SK-N-SH (cell line): ENCODE measurements around the gene TGIF1. TPM values are rescaled to one million over a fixed set of nuclear protein-coding genes. Genes with fewer than 3 reads are reported as not detected.

ENCODE experiments used
- CTCF ChIA-PET: fragments of 300-600, 350-600 bp; formaldehyde crosslinking; extraction: SDS; loops from one replicate; lab custom pipeline; 2021; lab: Yijun Ruan, JAX
- POLR2A ChIA-PET: fragments of 350-600 bp; sonication (Branson Sonifier 250); formaldehyde crosslinking; extraction: SDS; loops from one replicate; lab custom pipeline; 2020; ENCODE audit warnings: antibody characterized with exemption, inconsistent platforms; lab: Yijun Ruan, JAX
- DNase-seq: peaks from one replicate; pipeline ENCODE4 v3.0.0; 2012
- H2AFZ ChIP-seq: fragments of 200-600 bp; sonication (generic); 2 replicates; pipeline ENCODE4 v1.8.1; 2016; ENCODE audit warnings: antibody characterized with exemption, mild to moderate bottlenecking, low read depth
- H3F3A ChIP-seq: fragments of 200-600 bp; sonication (generic); replicated peaks from 2 replicates; pipeline ENCODE3; 2016; ENCODE audit warnings: antibody characterized with exemption, mild to moderate bottlenecking; ENCODE audit not compliant: insufficient read depth
- H3K27ac ChIP-seq, 2 experiments: fragments of 200-500 bp in 1 of 2; fragments of 200-600 bp in 1 of 2; sonication (Bioruptor generic) in 1 of 2; sonication (generic), shearing (Covaris generic) in 1 of 2; 2 replicates each; pipeline versions ENCODE4 v1.5.1 to v1.6.1; 2014 to 2016; ENCODE audit warnings: low read depth in 2 of 2, inconsistent platforms in 1 of 2, low read length in 1 of 2, mild to moderate bottlenecking in 1 of 2, mixed read lengths in 1 of 2
- H3K27me3 ChIP-seq: fragments of 200-600 bp; sonication (generic), shearing (Covaris generic); 2 replicates; pipeline ENCODE4 v1.6.1; 2016; ENCODE audit warnings: mixed run types; ENCODE audit not compliant: insufficient read depth
- H3K36me3 ChIP-seq, 2 experiments: fragments of 200-500 bp in 1 of 2; fragments of 200-600 bp in 1 of 2; sonication (Bioruptor generic) in 1 of 2; sonication (generic) in 1 of 2; replicated peaks in 1 of 2; 2 replicates each; pipeline versions ENCODE3 to v1.5.1; 2014 to 2016; ENCODE audit warnings: low read length in 1 of 2, mild to moderate bottlenecking in 1 of 2; ENCODE audit not compliant: insufficient read depth in 2 of 2, control insufficient read depth in 1 of 2
- H3K4me1 ChIP-seq, 2 experiments: fragments of 200-500 bp in 1 of 2; fragments of 200-600 bp in 1 of 2; sonication (Bioruptor generic) in 1 of 2; sonication (generic), shearing (Covaris generic) in 1 of 2; 2 replicates each; pipeline versions ENCODE4 v1.5.1 to v1.6.1; 2014 to 2016; ENCODE audit warnings: low read depth in 1 of 2, low read length in 1 of 2, mixed run types in 1 of 2; ENCODE audit not compliant: insufficient read depth in 2 of 2, control insufficient read depth in 1 of 2
- H3K4me2 ChIP-seq: fragments of 200-600 bp; sonication (generic), shearing (Covaris generic); 2 replicates; pipeline ENCODE4 v1.6.1; 2017; ENCODE audit warnings: mixed run types
- H3K4me3 ChIP-seq, 2 experiments: fragments of 200-500 bp in 1 of 2; fragments of 200-600 bp in 1 of 2; sonication (Bioruptor generic) in 1 of 2; sonication (generic), shearing (Covaris generic) in 1 of 2; 2 replicates each; pipeline versions ENCODE4 v1.5.1 to v1.8.1; 2014 to 2016; ENCODE audit warnings: low read depth in 2 of 2, inconsistent platforms in 1 of 2, low read length in 1 of 2, mild to moderate bottlenecking in 1 of 2, mixed read lengths in 1 of 2, moderate library complexity in 1 of 2
- H3K79me2 ChIP-seq: fragments of 200-600 bp; sonication (generic); 2 replicates; pipeline ENCODE4 v1.8.1; 2017; ENCODE audit warnings: mild to moderate bottlenecking; ENCODE audit not compliant: insufficient read depth
- H3K9ac ChIP-seq: fragments of 200-600 bp; sonication (generic); 2 replicates; pipeline ENCODE4 v1.6.1; 2017; ENCODE audit warnings: mixed run types
- H3K9me2 ChIP-seq: fragments of 200-600 bp; sonication (generic); 2 replicates; pipeline ENCODE4 v1.6.1; 2017; ENCODE audit warnings: mixed run types
- H3K9me3 ChIP-seq: fragments of 200-600 bp; sonication (generic); 2 replicates; pipeline ENCODE4 v1.6.1; 2017; ENCODE audit warnings: mixed run types, mild to moderate bottlenecking, moderate library complexity
- H4K20me1 ChIP-seq: fragments of 200-600 bp; sonication (generic); 2 replicates; pipeline ENCODE4 v1.6.1; 2017; ENCODE audit warnings: mild to moderate bottlenecking, mixed run types; ENCODE audit not compliant: insufficient read depth
- EZH2phosphoT487 ChIP-seq: fragments of 200-600 bp; sonication (generic); IDR thresholded peaks from 2 replicates; pipeline ENCODE4 v1.6.1; 2017; ENCODE audit warnings: low read depth, mixed run types, mild to moderate bottlenecking, antibody characterized with exemption, moderate library complexity, borderline replicate concordance
- FOXJ3 ChIP-seq: sonication (generic); formaldehyde crosslinking; IDR thresholded peaks from 2 replicates; pipeline ENCODE4 v1.5.1; 2020; ENCODE audit warnings: mild to moderate bottlenecking, missing genetic modification reagents
- FOXM1 ChIP-seq: IDR thresholded peaks from 2 replicates; pipeline ENCODE4 v1.4.0; 2012; ENCODE audit warnings: low read depth, mild to moderate bottlenecking
- GABPA ChIP-seq: IDR thresholded peaks from 2 replicates; pipeline ENCODE4 v1.4.0; 2012; ENCODE audit warnings: low read depth, mild to moderate bottlenecking
- JUND ChIP-seq: IDR thresholded peaks from 2 replicates; pipeline ENCODE4 v1.4.0; 2012
- MEF2A ChIP-seq: IDR thresholded peaks from 2 replicates; pipeline ENCODE4 v1.4.0; 2012; ENCODE audit warnings: low read depth, borderline replicate concordance
- MXI1 ChIP-seq: IDR thresholded peaks from 2 replicates; pipeline ENCODE4 v1.6.1; 2012; ENCODE audit warnings: mild to moderate bottlenecking, low read depth, low read length, improper control_type of control experiment
- NFIC ChIP-seq: IDR thresholded peaks from 2 replicates; pipeline ENCODE4 v1.4.0; 2012; ENCODE audit warnings: borderline replicate concordance
- NRF1 ChIP-seq: IDR thresholded peaks from 2 replicates; pipeline ENCODE4 v1.6.1; 2012; ENCODE audit warnings: low read depth, mild to moderate bottlenecking, low read length
- RCOR1 ChIP-seq: fragments of 150-350 bp; IDR thresholded peaks from 2 replicates; pipeline ENCODE4 v1.6.1; 2017; ENCODE audit warnings: antibody characterized with exemption, low read length
- RXRA ChIP-seq: IDR thresholded peaks from 2 replicates; pipeline ENCODE4 v1.4.0; 2012; ENCODE audit warnings: low read depth, mild to moderate bottlenecking, borderline replicate concordance
- SIN3A ChIP-seq: IDR thresholded peaks from 2 replicates; pipeline ENCODE4 v1.6.1; 2012; ENCODE audit warnings: low read depth, mild to moderate bottlenecking, low read length, moderate library complexity, borderline replicate concordance
- TCF12 ChIP-seq: IDR thresholded peaks from 2 replicates; pipeline ENCODE4 v1.4.0; 2012
- TEAD4 ChIP-seq: IDR thresholded peaks from 2 replicates; pipeline ENCODE4 v1.4.0; 2012; ENCODE audit warnings: mild to moderate bottlenecking, borderline replicate concordance; ENCODE audit not compliant: insufficient read depth
- YY1 ChIP-seq: IDR thresholded peaks from 2 replicates; pipeline ENCODE4 v1.4.0; 2012; ENCODE audit warnings: low read depth, mild to moderate bottlenecking
- WGBS: methylation state at CpG from one replicate; pipeline ENCODE4 v1.1.6; 2017; ENCODE audit warnings: low lambda C conversion rate; 5-methylcytosine and 5-hydroxymethylcytosine counted together
- polyA plus RNA-seq, 3 experiments: library from polyadenylated mRNA; depleted of rRNA; stranded (reverse); fragments of >200 nt; gene quantifications; 2 replicates each; pipeline ENCODE4 v1.2.3, GENCODE V29; 2012
- TF ChIP-seq, protein P1 (sequence below): fragments of 150-350 bp; IDR thresholded peaks from 2 replicates; pipeline ENCODE4 v1.6.1; 2017; ENCODE audit warnings: antibody characterized with exemption, low read length, low read depth, borderline replicate concordance
- TF ChIP-seq, protein P2 (sequence below): fragments of 200-600 bp; sonication (generic); IDR thresholded peaks from 2 replicates; pipeline ENCODE4 v1.6.1; 2017; ENCODE audit warnings: antibody characterized with exemption, mild to moderate bottlenecking, moderate library complexity
- TF ChIP-seq, protein P3 (sequence below): IDR thresholded peaks from 2 replicates; pipeline ENCODE4 v1.6.1; 2012; ENCODE audit warnings: mild to moderate bottlenecking, low read depth, low read length, moderate library complexity
- TF ChIP-seq, protein P4 (sequence below): IDR thresholded peaks from 2 replicates; pipeline ENCODE4 v1.4.0; 2012; ENCODE audit warnings: low read depth, borderline replicate concordance

The TGIF1 gene
- polyA plus RNA-seq, 1 of the 3 experiments (the other 2 are of a cell fraction), result 113 TPM

DNA sequence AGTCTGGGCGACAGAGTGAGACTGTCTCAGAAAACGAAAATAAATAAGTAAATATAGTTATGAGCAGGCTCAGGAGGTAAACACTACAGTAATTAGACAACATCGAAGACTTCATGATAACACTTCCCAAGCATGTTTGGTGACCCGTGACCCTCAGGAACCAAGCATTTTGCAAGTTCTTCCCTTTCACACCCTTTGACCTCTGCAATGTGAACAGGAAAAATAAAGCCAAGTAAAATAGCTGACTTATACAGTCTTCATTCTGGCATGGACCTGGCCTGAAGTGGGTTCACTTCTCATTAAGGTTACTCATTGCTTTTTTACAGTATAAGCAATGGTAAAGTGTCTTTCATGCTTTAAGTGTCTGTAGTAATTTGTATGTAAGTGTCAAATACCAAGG is 15.3 kb upstream of the TGIF1 start:
- no peak overlapping the region for H3K4me2 ChIP-seq
- no peaks in the 10 kb centered on the region for H3K9me3 ChIP-seq
- TF ChIP-seq GABPA (no peak), MEF2A (no peak), FOXM1 (no peak), SIN3A (no peak), TCF12 (no peak), RXRA (no peak), YY1 (no peak), EZH2phosphoT487 (no peak), MXI1 (no peak), NRF1 (no peak), RCOR1 (no peak), JUND (no peak), NFIC (no peak), FOXJ3 (CRISPR knock-in tag) (no peak), TEAD4 (no peak)
- TF ChIP-seq, protein P1, sequence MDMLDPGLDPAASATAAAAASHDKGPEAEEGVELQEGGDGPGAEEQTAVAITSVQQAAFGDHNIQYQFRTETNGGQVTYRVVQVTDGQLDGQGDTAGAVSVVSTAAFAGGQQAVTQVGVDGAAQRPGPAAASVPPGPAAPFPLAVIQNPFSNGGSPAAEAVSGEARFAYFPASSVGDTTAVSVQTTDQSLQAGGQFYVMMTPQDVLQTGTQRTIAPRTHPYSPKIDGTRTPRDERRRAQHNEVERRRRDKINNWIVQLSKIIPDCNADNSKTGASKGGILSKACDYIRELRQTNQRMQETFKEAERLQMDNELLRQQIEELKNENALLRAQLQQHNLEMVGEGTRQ, result no peak
- TF ChIP-seq, protein P2, sequence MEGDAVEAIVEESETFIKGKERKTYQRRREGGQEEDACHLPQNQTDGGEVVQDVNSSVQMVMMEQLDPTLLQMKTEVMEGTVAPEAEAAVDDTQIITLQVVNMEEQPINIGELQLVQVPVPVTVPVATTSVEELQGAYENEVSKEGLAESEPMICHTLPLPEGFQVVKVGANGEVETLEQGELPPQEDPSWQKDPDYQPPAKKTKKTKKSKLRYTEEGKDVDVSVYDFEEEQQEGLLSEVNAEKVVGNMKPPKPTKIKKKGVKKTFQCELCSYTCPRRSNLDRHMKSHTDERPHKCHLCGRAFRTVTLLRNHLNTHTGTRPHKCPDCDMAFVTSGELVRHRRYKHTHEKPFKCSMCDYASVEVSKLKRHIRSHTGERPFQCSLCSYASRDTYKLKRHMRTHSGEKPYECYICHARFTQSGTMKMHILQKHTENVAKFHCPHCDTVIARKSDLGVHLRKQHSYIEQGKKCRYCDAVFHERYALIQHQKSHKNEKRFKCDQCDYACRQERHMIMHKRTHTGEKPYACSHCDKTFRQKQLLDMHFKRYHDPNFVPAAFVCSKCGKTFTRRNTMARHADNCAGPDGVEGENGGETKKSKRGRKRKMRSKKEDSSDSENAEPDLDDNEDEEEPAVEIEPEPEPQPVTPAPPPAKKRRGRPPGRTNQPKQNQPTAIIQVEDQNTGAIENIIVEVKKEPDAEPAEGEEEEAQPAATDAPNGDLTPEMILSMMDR, result no peak
- TF ChIP-seq, protein P3, sequence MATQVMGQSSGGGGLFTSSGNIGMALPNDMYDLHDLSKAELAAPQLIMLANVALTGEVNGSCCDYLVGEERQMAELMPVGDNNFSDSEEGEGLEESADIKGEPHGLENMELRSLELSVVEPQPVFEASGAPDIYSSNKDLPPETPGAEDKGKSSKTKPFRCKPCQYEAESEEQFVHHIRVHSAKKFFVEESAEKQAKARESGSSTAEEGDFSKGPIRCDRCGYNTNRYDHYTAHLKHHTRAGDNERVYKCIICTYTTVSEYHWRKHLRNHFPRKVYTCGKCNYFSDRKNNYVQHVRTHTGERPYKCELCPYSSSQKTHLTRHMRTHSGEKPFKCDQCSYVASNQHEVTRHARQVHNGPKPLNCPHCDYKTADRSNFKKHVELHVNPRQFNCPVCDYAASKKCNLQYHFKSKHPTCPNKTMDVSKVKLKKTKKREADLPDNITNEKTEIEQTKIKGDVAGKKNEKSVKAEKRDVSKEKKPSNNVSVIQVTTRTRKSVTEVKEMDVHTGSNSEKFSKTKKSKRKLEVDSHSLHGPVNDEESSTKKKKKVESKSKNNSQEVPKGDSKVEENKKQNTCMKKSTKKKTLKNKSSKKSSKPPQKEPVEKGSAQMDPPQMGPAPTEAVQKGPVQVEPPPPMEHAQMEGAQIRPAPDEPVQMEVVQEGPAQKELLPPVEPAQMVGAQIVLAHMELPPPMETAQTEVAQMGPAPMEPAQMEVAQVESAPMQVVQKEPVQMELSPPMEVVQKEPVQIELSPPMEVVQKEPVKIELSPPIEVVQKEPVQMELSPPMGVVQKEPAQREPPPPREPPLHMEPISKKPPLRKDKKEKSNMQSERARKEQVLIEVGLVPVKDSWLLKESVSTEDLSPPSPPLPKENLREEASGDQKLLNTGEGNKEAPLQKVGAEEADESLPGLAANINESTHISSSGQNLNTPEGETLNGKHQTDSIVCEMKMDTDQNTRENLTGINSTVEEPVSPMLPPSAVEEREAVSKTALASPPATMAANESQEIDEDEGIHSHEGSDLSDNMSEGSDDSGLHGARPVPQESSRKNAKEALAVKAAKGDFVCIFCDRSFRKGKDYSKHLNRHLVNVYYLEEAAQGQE, result no peak
- TF ChIP-seq, protein P4, sequence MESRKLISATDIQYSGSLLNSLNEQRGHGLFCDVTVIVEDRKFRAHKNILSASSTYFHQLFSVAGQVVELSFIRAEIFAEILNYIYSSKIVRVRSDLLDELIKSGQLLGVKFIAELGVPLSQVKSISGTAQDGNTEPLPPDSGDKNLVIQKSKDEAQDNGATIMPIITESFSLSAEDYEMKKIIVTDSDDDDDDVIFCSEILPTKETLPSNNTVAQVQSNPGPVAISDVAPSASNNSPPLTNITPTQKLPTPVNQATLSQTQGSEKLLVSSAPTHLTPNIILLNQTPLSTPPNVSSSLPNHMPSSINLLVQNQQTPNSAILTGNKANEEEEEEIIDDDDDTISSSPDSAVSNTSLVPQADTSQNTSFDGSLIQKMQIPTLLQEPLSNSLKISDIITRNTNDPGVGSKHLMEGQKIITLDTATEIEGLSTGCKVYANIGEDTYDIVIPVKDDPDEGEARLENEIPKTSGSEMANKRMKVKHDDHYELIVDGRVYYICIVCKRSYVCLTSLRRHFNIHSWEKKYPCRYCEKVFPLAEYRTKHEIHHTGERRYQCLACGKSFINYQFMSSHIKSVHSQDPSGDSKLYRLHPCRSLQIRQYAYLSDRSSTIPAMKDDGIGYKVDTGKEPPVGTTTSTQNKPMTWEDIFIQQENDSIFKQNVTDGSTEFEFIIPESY, result no peak
- TF ChIP-seq, all 33 proteins: peak for 0
- Histone ChIP-seq H3K36me3 (no peaks in the 10 kb centered on the region), H3K9me2 (no peaks in the 10 kb centered on the region), H3K4me3 (no peak overlapping the region), H2AFZ (no peak overlapping the region), H3K27me3 (no peaks in the 10 kb centered on the region), H3K9ac (no peak overlapping the region), H3K27ac (no peak overlapping the region), H3K4me1 (no peaks in the 10 kb centered on the region), H3K79me2 (no peaks in the 10 kb centered on the region), H3F3A (no peaks in the 10 kb centered on the region), H4K20me1 (no peaks in the 10 kb centered on the region)
- 82% methylated on average over 4 of the region's 4 CpGs for WGBS
- no peak for DNase-seq
- ChIA-PET POLR2A (no interaction called here), CTCF (interaction anchor here (1.5 kb wide), 1 partner anchor 19 kb away, joined by 3 read pairs; no protein-coding TSS in a partner anchor)
